OCI-LY1 (cell line): Measurements from ENCODE around the gene DHRSX.

ENCODE experiments used
- EZH2 ChIP-seq: fragments of 200-600 bp; sonication (generic), shearing (Covaris generic); IDR thresholded peaks from 2 replicates; pipeline ENCODE4 v1.8.0; 2017; ENCODE audit warnings: borderline replicate concordance, mixed run types, mild to moderate bottlenecking, antibody characterized with exemption, low read length, moderate library complexity, mixed read lengths
- TF ChIP-seq, protein P1 (sequence below): fragments of 200-600 bp; sonication (generic), shearing (Covaris generic); IDR thresholded peaks from 2 replicates; pipeline ENCODE4 v1.5.1; 2017; ENCODE audit warnings: mild to moderate bottlenecking, antibody characterized with exemption, low read length, moderate library complexity, mixed read lengths

DNA sequence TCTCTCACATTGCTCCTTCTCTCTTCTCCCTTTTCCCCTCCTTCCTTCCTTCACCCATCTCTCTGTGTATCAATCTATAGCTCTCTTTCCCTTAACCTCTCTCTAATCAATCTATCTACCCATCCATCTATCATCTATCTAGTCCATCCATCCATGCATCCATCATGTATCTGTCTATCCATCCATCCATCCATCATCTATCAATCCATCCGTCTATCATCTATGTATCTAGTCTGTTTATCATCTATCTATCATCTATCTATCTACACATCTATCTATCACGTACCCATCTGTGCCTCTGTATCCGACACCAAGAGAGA, 307.5 kb downstream of the DHRSX start:
- TF ChIP-seq, protein P1, sequence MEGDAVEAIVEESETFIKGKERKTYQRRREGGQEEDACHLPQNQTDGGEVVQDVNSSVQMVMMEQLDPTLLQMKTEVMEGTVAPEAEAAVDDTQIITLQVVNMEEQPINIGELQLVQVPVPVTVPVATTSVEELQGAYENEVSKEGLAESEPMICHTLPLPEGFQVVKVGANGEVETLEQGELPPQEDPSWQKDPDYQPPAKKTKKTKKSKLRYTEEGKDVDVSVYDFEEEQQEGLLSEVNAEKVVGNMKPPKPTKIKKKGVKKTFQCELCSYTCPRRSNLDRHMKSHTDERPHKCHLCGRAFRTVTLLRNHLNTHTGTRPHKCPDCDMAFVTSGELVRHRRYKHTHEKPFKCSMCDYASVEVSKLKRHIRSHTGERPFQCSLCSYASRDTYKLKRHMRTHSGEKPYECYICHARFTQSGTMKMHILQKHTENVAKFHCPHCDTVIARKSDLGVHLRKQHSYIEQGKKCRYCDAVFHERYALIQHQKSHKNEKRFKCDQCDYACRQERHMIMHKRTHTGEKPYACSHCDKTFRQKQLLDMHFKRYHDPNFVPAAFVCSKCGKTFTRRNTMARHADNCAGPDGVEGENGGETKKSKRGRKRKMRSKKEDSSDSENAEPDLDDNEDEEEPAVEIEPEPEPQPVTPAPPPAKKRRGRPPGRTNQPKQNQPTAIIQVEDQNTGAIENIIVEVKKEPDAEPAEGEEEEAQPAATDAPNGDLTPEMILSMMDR: no peak
- TF ChIP-seq EZH2: no peak
